ENCODE results near the gene ISCU.

DNA sequence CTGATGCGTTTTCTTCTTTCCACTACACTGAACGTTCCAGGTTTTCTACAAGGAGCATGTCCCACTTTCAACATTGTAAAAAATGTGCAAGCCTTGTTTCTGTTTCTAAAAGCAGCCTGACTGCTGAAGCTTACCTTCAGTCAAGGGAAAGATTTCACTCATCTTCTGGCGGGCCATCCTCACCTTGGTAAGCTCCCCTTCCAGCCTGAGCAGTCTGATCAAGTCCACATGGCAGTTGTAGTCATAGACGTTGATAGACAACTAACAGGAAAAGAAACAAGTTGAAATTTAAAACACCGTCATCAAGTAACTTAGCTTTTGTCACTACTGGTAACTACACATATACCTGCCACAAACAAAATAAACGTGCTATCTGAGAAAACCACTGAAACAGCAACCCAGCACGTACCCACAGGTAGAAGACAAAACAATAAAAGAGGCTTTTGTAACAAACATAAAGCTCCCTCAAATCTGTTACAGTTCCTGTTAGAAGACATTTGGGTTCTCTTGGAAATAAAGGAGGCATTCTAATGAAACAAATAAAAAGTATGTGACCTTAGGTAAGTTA, 13.4 kb upstream of the ISCU start:
- TF ChIP-seq TAF1 (IDR thresholded peaks at IDR 0.05; ENCODE audit: low read depth, low read length), result no peak
- TF ChIP-seq POLR2A (IDR thresholded peaks at IDR 0.05; ENCODE audit: low read depth, low read length), result no peak
- TF ChIP-seq POLR2AphosphoS5 (IDR thresholded peaks at IDR 0.05; ENCODE audit: low read depth, low read length), result no peak
- TF ChIP-seq PAX5 (IDR thresholded peaks at IDR 0.05; ENCODE audit: insufficient read depth, low read length, severe bottlenecking), result no peak
- no peak for TF ChIP-seq SPI1 (IDR thresholded peaks at IDR 0.05; ENCODE audit: low read depth, low read length)
- no peak for TF ChIP-seq POU2F2 (IDR thresholded peaks at IDR 0.05; ENCODE audit: low read depth, low read length)
